Activated T-cell treated with anti-CD3 and anti-CD28 coated beads, Interleukin-2, amount 50 U/mL, for 4 hours (primary cell): ENCODE results near the gene SNTG2. TPM values are rescaled to one million over a fixed set of nuclear protein-coding genes. Genes with fewer than 3 reads are reported as not detected.
"Not testable (repeated sequence)": the region's sequence is repeated elsewhere in the genome, so short reads cannot be mapped to it uniquely, and the experiment has no call there.

Experiments used
- ATAC-seq, 2 donors: fragments of 200-7000 bp; cut with Tn5 transposase; one replicate each; pipeline ENCODE4 v1.10.0; 2021
- DNase-seq: peaks from one replicate; pipeline ENCODE4 v3.0.0-alpha.2; 2020
- H3K27me3 Mint-ChIP-seq: one replicate; pipeline ENCODE4 v1.8.0; 2021; ENCODE audit warnings: low read depth, mixed read lengths
- H3K36me3 Mint-ChIP-seq: one replicate; pipeline ENCODE4 v1.8.0; 2022; ENCODE audit warnings: mixed read lengths; ENCODE audit not compliant: insufficient read depth
- H3K4me1 Mint-ChIP-seq: one replicate; pipeline ENCODE4 v1.8.0; 2021; ENCODE audit warnings: low read depth, mixed read lengths
- H3K4me3 Mint-ChIP-seq: one replicate; pipeline ENCODE4 v1.8.0; 2021; ENCODE audit warnings: mild to moderate bottlenecking, moderate library complexity, mixed read lengths
- H3K9me3 Mint-ChIP-seq: one replicate; pipeline ENCODE4 v1.8.0; 2021; ENCODE audit warnings: mixed read lengths
- total RNA-seq, 3 donors: library from RNA; stranded (reverse); gene quantifications; one replicate each; pipeline ENCODE4 v1.2.1, GENCODE V29; 2021

SNTG2 gene
- total RNA-seq: 1 to 10 TPM in 1 of 3 donors, under 1 TPM in 2; 0.22 to 1.0 (median 0.98) TPM

DNA sequence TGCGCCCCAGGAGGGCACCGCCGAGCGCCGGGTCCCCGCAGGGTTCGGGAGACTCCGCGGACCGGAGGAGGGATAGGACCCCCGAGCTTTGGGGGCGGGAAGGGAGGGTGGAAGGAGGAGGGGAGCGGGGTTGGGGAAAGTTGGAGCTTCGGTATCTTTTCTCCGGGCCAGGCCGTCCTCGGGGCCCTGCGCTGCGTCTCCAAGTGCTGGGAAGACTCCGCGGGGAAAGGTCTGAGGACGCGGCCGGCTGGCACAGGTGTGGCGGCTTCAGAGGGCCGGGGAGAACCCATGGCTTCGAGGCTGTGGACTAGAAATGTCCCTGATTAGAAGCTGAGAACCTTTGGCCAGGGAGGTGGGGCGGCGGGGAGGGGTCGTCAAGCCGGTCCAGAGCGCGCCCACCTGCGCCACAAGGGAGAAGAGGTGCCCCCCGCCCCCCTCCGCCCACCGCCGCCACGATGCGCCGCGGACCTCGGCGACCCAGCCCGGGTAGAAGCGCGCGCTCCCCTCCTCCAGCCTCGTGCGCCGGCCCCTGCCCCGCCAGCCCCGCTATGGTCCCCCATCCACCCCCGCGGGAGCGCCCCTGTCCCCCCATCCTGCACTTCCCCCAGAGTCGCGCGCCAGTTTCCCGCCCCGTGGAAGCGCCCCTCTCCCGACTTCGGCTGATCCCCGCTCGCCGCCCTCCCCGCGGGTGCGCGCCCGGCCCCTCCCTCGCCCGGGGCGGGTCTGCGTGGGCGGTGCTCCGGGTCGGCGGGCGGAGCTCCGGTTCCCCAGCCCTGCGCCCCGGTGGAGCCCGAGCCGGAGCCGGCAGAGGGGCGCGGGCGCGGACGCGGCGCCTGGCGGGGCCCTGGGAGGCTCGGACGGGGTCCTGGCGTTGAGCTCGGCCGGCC lies at the start of gene SNTG2:
SNTG2 (plus strand) TSS at position 770 of the 887 bp plus-strand sequence. CDS start 148 bp downstream, outside the sequence.
- DNase-seq (peak; percentile 50), ATAC-seq (peak; percentile 67 to 72)
- H3K4me3 Mint-ChIP-seq: peak within 1 kb of the TSS; percentile 78
- no peaks in the 10 kb centered on the region for H3K36me3 Mint-ChIP-seq
- peaks cover 26% of the 10 kb centered on the region for H3K4me1 Mint-ChIP-seq
- peaks cover 33% of the 10 kb centered on the region for H3K27me3 Mint-ChIP-seq
- H3K9me3 Mint-ChIP-seq: no peaks in the 10 kb centered on the region

DNA sequence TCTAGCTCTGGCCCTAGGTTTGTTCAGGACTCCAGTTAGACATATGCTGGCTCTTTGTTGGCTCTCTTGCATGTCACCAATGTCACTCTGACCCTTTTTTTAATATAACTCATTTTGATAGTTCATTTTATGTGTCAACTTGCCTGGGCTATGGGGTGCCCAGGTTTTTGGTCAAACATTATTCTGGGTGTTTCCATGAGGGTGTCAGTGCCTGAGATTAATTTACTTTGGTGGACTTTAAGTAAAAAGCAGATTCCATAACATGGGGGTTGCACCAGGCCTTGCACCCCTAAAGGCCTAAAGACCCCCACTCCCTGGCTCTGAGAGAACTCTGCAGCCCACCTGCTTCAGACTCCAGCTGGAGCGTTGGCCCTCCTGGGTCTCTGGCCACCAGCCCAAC lies 48.1 kb upstream of the SNTG2 start:
- Mint-ChIP-seq H3K4me1 (no peaks in the 10 kb centered on the region), H3K36me3 (no peaks in the 10 kb centered on the region), H3K4me3 (no peak overlapping the region), H3K27me3 (peaks cover 12% of the 10 kb centered on the region), H3K9me3 (peaks cover 9% of the 10 kb centered on the region)
- no peak for DNase-seq
- no peak for ATAC-seq

DNA sequence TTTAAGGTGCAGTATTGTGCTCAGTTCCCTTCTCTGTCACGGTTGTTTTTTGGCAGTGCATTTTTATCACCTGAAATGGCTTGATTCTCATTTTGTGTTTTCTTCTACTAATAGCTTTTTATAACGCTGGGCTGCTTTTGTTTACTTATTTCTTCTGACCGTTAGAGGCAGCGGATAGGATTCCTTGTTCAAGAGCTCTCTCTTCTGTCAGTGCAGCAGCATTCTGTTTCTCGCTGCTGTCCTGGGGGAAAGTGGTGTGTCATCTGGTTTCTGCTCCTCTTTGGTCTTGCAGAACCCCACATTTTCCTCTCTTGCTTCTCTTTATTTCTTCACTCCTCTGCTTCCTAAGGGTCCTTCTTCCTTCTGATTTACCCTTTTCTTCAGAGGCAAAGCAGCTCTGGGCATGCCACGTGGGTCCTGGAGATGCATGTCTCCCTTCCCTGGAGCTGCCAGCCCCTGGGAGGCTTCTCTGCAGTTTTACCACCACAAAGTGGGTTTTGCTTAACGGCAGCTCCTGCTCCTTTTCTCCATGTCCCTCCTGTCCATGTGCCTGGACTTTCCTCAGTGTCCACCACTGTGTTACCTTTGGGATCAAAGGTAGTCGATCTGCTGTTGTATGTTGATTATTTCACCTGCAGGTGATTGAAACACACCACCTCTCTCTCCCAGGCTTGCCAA lies 47.3 kb upstream of the SNTG2 start:
- Mint-ChIP-seq H3K27me3 (peaks cover 12% of the 10 kb centered on the region), H3K4me3 (no peak overlapping the region), H3K36me3 (no peaks in the 10 kb centered on the region), H3K9me3 (peaks cover 4% of the 10 kb centered on the region), H3K4me1 (no peaks in the 10 kb centered on the region)
- ATAC-seq: no peak
- DNase-seq: no peak

DNA sequence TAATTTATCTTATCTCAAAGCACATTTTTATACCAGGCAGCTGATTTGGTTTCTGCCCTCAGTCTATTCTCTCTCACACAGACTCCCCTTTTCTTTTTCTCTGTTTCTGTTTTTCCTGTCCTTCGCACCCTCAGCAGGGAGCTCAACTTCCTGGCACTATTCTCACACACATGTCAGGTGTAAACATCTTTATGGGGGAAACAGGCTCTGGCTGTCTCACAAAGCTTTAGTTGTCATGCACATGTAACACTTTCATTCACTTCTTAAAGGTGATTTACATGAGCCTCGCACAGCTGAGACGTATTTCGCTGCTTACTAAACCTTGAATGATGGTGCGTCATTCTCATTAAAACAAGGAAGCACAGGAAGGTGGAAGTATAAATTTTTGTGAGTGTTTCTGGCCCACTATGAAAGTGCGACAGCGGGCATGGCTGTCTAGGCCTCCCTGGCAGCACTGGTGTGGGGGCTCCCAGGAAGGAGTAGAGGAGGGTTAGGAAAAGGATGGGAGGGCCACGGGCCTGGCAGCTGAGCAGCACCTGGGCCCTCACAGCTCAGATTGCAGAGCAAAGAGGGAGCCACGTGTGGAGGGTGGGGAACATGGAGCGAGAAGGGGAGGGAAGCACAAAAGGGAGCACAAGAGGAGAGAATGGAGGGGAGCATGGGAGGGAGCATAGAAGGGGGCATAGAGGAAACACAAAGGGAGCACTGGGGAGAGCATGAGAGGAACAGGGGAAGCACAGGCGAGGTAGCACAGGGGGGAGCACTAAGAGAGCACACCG lies 46.2 kb upstream of the SNTG2 start:
- peaks cover 4% of the 10 kb centered on the region for H3K9me3 Mint-ChIP-seq
- H3K4me1 Mint-ChIP-seq: peaks cover 5% of the 10 kb centered on the region
- ATAC-seq: no peak
- no peak for DNase-seq
- no peaks in the 10 kb centered on the region for H3K36me3 Mint-ChIP-seq
- H3K4me3 Mint-ChIP-seq: no peak overlapping the region
- H3K27me3 Mint-ChIP-seq: peaks cover 12% of the 10 kb centered on the region

- H3K36me3 Mint-ChIP-seq: no peaks in the 10 kb centered on the region
- DNase-seq (no peak), ATAC-seq (no peak)
- no peak overlapping the region for H3K4me3 Mint-ChIP-seq
- peaks cover 10% of the 10 kb centered on the region for H3K27me3 Mint-ChIP-seq
- peaks cover 5% of the 10 kb centered on the region for H3K4me1 Mint-ChIP-seq
- no peaks in the 10 kb centered on the region for H3K9me3 Mint-ChIP-seq
Measured at GRCh38 chr2:905091-905832, 45.4 kb upstream of the SNTG2 start.

- peaks cover 5% of the 10 kb centered on the region for H3K4me1 Mint-ChIP-seq
- H3K9me3 Mint-ChIP-seq: no peaks in the 10 kb centered on the region
- H3K27me3 Mint-ChIP-seq: peaks cover 10% of the 10 kb centered on the region
- no peak for DNase-seq
- ATAC-seq: no peak
- H3K4me3 Mint-ChIP-seq: no peak overlapping the region
- no peaks in the 10 kb centered on the region for H3K36me3 Mint-ChIP-seq
Measured at GRCh38 chr2:905833-906140, 44.9 kb upstream of the SNTG2 start.

DNA sequence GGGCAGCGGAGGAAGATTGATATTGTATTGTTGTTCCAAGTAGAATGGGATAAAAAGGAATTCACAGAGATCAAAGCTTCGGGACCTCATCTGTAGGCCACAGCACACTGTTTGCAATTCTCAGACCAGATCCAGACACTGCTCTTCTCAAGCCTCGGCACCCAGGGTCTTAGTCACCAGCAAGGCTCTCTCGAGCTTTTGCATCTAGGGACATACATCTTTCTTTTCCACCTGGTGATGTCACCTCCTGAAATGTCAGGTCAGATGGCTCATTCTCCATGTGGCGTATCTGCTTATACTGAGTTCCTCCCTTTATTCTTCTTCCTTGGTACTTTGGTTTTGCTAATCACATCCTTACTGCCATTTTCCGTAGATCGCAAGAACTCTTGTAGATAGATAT lies 42.9 kb upstream of the SNTG2 start:
- peaks cover 5% of the 10 kb centered on the region for H3K4me1 Mint-ChIP-seq
- peaks cover 10% of the 10 kb centered on the region for H3K27me3 Mint-ChIP-seq

DNA sequence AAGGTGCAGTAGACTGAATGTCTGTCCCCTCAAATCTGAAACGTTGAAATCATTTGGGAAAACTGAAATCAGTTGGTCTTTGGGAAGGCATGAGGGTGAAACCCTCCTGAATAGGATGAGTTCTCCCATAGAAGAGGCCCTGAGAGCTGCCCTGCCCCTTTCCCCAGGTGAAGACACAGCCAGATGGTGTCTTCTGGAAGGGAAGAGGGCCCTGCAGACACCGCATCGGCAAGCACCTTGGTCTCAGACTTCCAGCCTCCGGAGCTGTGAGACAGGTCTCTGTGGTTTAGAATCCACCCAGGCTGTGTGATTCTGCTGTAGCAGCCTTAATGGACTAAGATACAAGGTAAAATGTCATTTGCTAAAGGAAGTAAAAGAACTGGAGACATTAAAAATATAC lies 42.1 kb upstream of the SNTG2 start:
- no peak for ATAC-seq
- Mint-ChIP-seq H3K4me1 (peaks cover 5% of the 10 kb centered on the region), H3K9me3 (no peaks in the 10 kb centered on the region), H3K27me3 (peaks cover 10% of the 10 kb centered on the region), H3K36me3 (no peaks in the 10 kb centered on the region), H3K4me3 (no peak overlapping the region)
- DNase-seq: no peak

More for the DNA sequence above, 42.9 kb upstream of the SNTG2 start:
- no peaks in the 10 kb centered on the region for H3K36me3 Mint-ChIP-seq
- no peak for DNase-seq
- no peaks in the 10 kb centered on the region for H3K9me3 Mint-ChIP-seq
- no peak for ATAC-seq
- H3K4me3 Mint-ChIP-seq: no peak overlapping the region

DNA sequence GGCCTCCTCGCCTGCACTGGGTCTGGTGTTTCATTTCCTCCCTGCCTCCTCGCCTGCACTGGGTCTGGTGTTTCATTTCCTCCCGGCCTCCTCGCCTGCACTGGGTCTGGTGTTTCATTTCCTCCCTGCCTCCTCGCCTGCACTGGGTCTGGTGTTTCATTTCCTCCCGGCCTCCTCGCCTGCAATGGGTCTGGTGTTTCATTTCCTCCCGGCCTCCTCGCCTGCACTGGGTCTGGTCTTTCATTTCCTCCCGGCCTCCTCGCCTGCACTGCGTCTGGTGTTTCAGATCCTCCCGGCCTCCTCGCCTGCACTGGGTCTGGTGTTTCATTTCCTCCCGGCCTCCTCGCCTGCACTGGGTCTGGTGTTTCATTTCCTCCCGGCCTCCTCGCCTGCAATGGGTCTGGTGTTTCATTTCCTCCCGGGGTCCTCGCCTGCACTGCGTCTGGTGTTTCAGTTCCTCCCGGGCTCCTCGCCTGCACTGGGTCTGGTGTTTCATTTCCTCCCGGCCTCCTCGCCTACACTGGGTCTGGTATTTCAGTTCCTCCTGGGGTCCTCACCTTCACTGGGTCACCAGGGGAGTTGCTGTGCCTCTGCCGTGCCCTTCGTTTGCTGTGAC lies 40.8 kb upstream of the SNTG2 start:
- not testable (repeated sequence) for H3K9me3 Mint-ChIP-seq, H3K4me1 Mint-ChIP-seq, ATAC-seq, DNase-seq, H3K27me3 Mint-ChIP-seq, H3K36me3 Mint-ChIP-seq, H3K4me3 Mint-ChIP-seq

DNA sequence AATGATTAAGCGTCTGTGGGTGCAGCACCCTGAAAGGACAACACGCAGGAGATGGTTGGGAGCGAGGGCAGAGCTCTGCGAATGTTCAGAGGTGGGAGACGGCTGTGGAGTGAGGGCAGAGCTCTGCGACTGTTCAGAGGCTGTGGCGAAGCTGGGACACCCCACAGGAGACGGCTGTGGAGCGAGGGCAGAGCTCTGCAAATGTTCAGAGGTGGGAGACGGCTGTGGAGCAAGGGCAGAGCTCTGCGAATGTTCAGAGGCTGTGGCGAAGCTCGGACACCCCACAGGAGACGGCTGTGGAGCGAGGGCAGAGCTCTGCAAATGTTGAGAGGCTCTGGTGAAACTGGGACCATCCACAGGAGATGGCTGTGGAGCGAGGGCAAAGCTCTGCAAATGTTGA lies 40.0 kb upstream of the SNTG2 start:
- DNase-seq: no peak
- Mint-ChIP-seq H3K9me3 (no peaks in the 10 kb centered on the region), H3K4me3 (no peak overlapping the region), H3K4me1 (peaks cover 5% of the 10 kb centered on the region), H3K27me3 (peaks cover 2% of the 10 kb centered on the region), H3K36me3 (no peaks in the 10 kb centered on the region)
- no peak for ATAC-seq

DNA sequence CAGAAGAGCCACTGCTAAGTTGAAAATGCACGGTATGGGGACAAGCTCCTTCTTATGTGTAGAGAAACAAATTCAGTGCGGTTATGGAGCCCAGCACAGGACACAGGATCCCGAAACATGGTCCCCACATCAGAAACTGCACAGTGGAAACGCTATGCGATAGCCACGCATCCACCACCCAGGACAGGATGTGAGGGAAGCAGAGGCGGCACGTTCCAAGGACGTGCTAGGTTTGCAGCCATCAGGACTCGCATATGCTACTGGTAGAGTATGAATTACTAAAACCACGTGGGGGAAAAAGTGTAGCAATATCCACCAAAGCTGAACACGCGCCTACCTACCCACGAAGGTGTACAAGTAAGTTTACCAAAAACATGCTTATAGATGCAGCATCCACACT lies 34.7 kb upstream of the SNTG2 start:
- H3K9me3 Mint-ChIP-seq: no peaks in the 10 kb centered on the region
- H3K27me3 Mint-ChIP-seq: no peaks in the 10 kb centered on the region
- DNase-seq (no peak), ATAC-seq (no peak)
- no peaks in the 10 kb centered on the region for H3K36me3 Mint-ChIP-seq
- H3K4me3 Mint-ChIP-seq: no peak overlapping the region
- H3K4me1 Mint-ChIP-seq: no peaks in the 10 kb centered on the region

DNA sequence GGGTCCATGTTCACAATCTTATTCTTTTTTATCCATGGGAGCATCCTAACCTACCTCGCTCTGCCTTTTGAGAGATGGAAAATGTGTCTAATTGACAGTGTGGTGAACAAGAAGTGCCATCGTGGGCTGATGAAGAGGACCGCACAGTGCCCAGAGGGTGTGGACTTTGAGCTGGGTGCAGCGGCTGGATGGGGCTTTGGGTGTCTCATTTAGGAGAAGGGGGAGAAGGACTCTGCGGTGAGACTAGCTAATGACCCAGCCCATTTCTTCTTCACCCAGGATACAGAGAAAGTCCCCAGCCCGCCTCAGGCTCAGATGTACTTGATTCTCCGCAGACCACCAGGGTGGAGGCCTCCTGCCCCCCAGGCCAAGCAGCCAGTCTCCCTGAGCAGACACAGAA lies 33.7 kb upstream of the SNTG2 start:
- ATAC-seq: no peak
- Mint-ChIP-seq H3K36me3 (no peaks in the 10 kb centered on the region), H3K9me3 (no peaks in the 10 kb centered on the region), H3K27me3 (no peaks in the 10 kb centered on the region), H3K4me1 (no peaks in the 10 kb centered on the region), H3K4me3 (no peak overlapping the region)
- DNase-seq: no peak

- Mint-ChIP-seq H3K9me3 (no peaks in the 10 kb centered on the region), H3K36me3 (no peaks in the 10 kb centered on the region), H3K27me3 (peaks cover 6% of the 10 kb centered on the region), H3K4me3 (no peak overlapping the region), H3K4me1 (no peaks in the 10 kb centered on the region)
- ATAC-seq (no peak), DNase-seq (no peak)
Measured at GRCh38 chr2:919672-920071, 31.0 kb upstream of the SNTG2 start.

DNA sequence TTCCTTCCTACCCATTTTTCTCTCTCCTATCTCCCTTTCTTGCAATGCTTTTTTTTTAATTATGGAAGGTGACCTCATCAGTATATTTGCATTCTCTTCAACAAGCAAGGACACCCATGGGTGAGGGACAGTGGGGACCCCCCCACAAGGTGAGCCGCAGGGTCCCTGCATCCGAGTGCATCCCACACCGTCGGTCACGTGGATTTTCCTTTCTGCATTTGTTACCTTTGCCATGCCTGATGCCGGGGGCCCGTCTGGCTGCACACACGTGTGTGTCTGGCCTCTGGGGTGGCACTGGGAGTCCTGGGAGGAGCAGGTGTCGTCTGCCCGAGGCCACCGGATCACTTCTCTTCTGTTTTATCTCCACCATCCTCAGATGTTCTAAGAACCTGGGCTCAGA lies 30.1 kb upstream of the SNTG2 start:
- Mint-ChIP-seq H3K4me1 (no peaks in the 10 kb centered on the region), H3K9me3 (no peaks in the 10 kb centered on the region), H3K36me3 (no peaks in the 10 kb centered on the region), H3K27me3 (peaks cover 6% of the 10 kb centered on the region), H3K4me3 (no peak overlapping the region)
- DNase-seq: no peak
- no peak for ATAC-seq
